Suppressor macrophage treated with lipopolysaccharide for 1 hour (primary cell): ENCODE results near the gene PCIF1.
"Not testable (repeated sequence)": the region's sequence is repeated elsewhere in the genome, so short reads cannot be mapped to it uniquely, and the experiment has no call there.

Experiments
- DNase-seq, 3 donors: peaks; one replicate each; pipeline ENCODE4 v3.0.0-alpha.2; 2020 to 2022

The PCIF1 gene

DNA sequence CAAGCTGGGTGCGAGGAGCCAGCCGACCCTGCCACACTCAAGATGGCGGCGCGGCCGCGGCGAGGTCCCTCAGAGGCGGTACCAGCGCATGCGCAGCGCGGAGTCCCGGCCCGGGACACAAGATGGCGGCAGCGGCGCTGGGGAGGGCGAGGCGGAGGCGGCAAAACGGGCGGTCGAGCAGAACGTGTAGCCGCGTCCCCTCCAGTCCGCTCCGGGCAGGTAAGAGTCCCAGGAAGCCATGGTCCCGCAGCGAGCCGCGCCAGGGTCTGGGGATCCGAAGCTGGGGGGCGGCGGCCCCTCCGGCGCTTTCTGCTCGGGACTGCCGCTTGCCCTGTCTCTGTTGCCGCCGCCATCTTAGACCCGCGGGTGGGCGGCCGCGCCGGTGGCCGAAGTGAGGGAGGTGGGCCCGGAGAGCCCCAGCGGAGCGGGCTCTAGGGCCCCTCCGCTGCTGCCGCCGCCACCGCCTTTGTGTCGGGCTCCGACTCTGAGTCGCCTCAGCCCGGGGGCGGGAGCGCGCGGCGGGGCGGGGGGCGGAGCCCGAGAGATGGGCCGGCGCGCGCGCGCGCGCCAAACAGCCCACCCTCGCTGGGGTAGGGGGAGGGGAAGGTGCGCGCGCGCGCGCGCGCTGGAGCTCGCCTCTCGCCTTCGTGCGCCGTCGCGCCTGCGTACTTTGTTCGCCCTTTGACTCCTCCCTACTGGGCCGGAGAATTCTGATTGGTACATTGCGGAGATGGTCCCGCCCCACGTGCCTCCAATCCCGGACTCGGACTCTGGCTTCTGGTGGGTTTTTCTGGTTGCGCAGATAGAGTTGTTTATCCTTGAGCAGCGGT lies at the start of gene PCIF1:
PCIF1 (plus strand) TSS at position 98 of the 830 bp plus-strand sequence. CDS start 4,317 bp downstream, outside the sequence.
- peak; percentile 99 to 100 (median 100) for DNase-seq

DNA sequence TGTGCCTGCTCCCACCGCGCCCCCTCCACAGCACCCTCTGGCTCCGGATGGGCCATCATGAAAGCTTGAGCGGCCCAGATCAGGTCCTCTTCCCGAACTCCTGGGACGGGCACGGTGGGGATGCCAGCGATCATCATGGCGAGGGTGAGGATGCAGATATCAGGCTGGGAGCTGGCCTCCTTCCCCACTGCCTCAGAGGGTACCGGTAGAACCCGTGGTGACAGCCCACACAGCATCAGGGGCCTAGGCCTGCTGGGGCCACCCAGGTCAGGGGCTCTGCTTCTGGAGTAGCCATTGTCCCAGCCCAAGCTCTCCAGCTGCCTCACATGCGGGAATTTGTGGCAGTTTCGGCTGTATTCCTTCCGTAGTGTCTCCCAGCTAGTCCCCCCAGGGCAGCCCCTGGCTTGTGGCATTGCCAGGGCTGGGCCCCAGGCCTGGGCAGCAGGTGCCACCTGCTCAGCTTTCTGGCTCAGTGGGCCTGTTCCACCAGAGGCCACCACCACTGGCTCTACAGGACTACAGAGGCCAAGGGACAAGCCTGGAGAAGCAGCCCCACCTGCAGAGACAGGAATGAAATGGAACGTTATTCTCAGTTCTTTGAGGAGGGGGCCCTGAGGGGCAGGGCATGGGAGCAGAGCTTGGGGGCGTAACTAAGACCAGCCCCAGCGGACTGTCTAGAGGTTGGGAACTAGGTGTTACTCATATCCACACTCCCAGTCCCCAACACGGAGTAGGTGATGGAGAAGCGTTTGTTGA lies 47.7 kb upstream of the PCIF1 start:
- no peak for DNase-seq

DNA sequence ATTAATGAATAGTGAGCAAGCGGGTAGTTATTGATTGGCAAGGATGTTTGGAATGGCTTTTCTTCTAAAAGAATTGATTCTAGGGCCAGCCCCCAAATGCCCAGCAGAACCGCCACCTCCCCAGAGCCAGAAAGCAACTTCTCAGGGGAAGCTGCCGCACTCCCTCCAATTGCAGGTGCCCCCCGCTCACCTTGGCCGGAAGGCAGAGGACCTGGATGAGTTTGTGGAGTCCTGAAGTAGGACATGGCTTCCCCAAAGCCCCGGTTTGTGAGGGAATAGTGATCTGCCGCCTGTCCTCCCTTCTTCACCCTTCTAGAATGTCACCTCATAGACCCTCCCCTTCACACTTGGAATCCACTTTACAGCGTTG lies 47.2 kb upstream of the PCIF1 start, which contains the start of gene SPATA25:
SPATA25 (minus strand) TSS at position 277 of the 370 bp plus-strand sequence; CDS start at position 245, 32 bp downstream.
- no peak for DNase-seq

DNA sequence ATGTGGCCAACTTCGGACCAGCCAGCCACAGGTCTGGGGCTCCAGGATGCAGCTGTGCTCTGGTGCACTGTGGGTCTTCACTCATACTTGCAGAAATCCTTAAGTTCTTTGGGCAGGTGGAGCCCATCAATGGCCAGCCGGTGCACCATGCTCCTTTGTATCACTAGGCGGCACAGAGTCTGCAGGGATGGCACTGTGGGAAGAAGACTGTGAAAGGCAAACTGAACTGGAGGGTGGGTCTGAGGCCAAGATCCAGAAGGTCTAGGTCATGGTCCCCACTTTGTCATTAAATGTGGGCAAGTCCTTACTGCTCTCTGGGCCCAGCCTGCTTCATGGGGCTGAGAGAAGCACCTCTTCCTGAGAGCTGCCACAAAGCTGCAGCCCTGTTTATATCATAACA lies 45.8 kb upstream of the PCIF1 start:
- DNase-seq, result no peak

DNA sequence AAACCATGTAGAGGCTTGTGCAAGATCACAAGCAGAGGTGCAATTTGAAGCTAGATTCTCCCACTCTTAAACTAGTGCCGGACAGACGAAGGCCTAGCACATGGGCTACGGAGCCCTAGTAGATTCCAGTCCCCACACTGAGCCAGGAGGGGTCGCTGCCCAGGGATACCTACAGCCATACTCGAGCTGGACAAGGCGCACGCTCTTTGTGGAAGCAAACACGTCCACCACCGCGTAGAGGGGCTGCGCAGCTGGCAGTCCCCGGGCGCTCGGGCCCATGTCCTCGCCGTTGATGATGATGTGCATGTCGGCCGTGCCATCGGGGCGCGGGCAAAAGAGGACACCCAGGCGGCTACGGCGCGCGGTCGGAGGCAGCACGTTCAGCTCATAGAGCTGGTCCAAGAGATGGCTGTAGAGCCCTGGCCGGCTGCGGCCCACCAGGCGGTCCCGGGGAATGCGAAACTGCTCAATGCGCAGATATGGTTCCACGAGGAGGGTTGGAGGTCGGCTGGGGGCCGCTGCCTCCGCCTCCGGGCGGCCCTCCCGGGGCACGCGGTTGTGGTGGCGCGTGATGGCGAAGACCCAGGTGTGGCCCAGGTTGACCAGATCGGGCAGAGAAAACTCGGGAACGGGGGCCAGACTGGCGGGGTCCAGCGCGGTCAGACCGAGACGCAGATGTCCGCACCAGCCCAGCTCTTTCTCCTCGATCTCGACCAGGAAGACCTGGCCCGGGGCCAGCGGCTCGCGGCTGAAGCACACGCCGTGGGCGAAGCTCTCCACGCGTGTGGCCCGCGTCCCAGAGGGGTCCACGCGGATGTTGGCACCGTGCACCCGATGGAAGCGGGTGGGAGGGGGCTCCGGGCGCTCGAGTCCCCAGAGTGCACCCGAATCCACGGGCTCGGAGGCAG lies 44.2 kb upstream of the PCIF1 start:
- DNase-seq, result peak; percentile 80 to 87 (median 83)

DNA sequence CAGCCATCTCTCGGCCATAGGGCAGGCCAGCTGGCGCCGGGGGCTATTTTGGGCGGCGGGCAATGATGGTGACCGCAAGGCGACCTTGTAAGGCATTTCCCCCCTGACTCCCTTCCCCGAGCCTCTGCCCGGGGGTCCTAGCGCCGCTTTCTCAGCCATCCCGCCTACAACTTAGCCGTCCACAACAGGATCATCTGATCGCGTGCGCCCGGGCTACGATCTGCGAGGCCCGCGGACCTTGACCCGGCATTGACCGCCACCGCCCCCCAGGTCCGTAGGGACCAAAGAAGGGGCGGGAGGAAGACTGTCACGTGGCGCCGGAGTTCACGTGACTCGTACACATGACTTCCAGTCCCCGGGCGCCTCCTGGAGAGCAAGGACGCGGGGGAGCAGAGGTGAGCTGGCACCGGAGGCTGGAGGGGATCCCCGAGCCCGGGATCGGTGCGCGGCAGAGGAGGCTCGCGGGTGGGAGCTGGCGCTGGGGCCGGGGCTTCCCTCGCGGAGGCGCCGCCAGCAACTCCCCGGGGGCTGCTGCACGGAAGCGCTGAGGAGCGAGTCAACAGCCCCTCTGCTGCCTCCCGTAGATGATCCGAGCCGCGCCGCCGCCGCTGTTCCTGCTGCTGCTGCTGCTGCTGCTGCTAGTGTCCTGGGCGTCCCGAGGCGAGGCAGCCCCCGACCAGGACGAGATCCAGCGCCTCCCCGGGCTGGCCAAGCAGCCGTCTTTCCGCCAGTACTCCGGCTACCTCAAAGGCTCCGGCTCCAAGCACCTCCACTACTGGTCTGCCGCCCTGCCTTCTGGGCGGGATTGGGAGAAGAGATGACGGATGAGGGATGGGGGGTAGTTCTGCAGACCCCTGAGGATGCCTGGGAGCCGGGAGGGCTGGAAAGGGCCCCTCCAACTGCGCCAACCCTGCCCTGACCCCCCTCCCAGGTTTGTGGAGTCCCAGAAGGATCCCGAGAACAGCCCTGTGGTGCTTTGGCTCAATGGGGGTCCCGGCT lies 43.2 kb upstream of the PCIF1 start, which contains the start of the genes CTSA and NEURL2:
CTSA (plus strand) TSS at position 351 of the 999 bp plus-strand sequence; CDS start at position 585, 234 bp downstream.
NEURL2 (minus strand) TSS at position 224 of the 999 bp plus-strand sequence; CDS start at position 7, 217 bp downstream.
- DNase-seq, result peak; percentile 77 to 88 (median 85)

DNA sequence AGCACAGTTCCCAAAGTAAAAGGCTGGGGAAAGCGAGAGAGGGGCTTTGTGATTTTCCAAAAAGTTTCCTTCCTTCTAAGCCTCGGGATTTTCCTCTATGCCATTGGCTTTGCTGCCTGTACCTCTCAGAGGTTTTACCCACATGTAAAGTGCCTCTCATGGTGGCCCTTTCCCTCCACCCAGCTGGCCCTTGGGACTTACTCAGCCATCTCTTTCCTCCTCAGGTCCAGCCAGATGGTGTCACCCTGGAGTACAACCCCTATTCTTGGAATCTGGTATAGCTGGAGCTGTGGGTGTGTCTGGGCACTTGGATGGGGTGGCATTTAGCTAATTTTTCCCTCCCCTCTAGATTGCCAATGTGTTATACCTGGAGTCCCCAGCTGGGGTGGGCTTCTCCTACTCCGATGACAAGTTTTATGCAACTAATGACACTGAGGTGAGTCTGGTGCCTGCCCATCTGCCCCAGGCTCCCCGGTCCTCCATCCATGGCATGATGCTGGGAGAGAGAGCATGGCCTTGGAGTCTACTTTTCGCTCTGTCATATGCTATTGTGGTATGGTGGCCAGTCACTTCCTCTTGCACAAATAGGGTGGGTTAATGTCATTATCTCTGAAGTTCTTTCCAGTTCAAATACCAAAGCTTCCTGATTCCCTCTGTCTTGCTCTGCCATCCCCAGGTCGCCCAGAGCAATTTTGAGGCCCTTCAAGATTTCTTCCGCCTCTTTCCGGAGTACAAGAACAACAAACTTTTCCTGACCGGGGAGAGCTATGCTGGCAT lies 42.2 kb upstream of the PCIF1 start:
- DNase-seq, result peak; percentile 59 to 63 (median 63)

DNA sequence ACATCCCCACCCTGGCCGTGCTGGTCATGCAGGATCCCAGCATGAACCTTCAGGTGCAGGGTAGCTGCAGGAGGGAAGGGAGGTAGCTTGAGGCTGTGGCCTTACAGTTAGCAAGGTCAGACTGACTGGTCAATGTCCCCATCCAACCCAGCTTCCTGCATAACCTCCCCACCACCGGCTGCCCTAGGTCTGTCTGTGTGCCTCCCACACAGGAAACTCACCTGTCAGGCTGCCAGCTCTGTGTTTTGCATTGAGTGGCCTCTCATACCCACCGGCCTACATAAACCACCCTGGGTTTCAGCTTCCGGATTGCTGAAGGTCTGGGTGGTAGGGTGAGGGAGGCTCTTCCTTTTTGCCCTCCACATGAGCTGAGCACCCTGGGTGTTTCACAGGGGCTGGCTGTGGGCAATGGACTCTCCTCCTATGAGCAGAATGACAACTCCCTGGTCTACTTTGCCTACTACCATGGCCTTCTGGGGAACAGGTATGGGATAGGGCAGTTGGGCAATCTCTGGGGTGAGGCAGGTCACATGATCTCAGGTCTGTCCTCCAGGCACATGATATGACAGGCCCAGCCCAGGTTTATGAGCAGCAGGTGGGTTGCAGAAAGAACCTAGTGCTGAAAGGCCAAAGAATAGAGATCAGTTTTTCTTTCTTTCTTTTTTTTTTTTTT lies 41.5 kb upstream of the PCIF1 start:
- no peak for DNase-seq

DNA sequence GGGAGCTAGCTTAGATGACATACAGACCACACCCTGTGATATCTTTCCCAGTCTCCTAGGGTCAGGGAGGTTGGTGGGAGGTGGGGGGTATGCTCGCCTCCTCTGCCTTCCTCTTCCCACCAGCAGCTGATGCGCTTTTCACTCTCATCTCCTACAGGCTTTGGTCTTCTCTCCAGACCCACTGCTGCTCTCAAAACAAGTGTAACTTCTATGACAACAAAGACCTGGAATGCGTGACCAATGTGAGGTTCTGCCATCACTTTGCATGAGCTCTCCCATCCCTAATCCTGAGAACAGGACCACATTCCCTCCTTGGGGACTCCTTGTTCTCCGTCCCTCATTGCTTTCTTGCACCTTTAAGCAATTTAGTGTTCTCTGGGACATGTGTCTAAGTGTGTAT lies 40.7 kb upstream of the PCIF1 start:
- DNase-seq, result no peak

DNA sequence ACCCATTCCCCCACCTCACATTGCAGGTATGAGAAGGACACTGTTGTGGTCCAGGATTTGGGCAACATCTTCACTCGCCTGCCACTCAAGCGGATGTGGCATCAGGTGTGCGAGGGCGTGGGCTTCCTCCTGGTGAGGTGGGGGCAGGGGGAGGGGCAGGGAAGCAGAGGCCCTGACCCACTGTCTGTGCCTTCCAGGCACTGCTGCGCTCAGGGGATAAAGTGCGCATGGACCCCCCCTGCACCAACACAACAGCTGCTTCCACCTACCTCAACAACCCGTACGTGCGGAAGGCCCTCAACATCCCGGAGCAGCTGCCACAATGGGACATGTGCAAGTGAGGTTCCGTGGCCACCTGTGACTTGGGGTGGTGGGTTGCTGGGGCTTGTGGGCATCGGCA lies 39.7 kb upstream of the PCIF1 start:
- DNase-seq, result no peak

DNA sequence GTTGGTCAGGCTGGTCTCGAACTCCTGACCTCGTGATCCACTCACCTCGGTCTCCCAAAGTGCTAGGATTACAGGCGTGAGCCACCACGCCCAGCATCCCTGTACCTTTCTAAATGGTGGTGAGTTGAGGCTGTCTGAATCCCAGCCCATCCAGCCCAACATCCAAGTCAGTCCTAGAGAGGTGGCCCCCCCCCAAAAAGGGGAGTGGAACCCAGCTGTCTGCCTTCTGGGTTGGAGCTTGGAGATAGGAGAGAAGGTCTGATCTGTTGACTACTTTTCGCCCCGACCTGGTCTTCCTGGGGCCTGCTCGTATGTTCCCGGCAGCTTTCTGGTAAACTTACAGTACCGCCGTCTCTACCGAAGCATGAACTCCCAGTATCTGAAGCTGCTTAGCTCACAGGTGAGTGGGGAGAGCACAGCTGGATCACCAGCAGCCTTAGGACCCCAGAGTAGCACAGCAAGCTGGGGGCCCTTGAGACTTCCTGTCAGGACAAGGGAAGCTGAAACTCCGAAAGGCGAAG lies 37.8 kb upstream of the PCIF1 start:
- no peak for DNase-seq

DNA sequence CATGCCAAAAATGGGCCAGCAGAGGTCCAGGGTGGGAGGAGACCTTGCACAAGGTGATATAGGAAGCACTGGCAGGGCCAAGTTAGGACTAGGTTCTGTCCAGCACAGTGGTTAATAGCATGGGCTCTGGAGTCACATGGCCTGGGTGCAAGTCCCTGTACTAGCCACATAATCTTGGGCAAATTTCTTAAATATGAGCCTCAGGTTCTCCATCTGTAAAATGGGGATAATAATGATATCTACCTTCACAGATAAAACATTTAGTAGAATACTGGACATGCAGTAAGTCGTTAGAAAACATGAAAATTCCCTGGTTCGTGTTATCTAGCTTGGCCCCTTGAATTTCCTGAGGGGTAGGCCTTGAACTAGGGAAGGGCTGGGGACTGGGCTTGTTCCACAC lies 37.2 kb upstream of the PCIF1 start:
- no peak for DNase-seq

DNA sequence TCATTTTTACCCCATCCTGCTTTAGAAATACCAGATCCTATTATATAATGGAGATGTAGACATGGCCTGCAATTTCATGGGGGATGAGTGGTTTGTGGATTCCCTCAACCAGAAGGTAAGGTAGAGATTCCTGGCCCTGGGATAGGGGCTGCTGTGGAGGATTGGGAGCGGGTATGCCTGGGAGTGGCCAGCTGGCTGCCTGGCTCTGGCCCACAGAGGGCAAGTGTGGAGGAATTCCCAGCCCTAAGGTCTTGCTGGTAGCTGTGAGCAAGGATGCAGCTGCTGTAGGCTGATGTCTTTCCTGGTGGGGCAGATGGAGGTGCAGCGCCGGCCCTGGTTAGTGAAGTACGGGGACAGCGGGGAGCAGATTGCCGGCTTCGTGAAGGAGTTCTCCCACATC lies 36.8 kb upstream of the PCIF1 start:
- no peak for DNase-seq

DNA sequence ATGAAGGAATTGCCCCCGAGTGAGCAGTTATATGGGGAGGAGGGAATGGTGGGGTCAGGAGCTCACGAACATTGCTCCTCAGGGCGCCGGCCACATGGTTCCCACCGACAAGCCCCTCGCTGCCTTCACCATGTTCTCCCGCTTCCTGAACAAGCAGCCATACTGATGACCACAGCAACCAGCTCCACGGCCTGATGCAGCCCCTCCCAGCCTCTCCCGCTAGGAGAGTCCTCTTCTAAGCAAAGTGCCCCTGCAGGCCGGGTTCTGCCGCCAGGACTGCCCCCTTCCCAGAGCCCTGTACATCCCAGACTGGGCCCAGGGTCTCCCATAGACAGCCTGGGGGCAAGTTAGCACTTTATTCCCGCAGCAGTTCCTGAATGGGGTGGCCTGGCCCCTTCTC lies 36.2 kb upstream of the PCIF1 start:
- DNase-seq, result no peak

DNA sequence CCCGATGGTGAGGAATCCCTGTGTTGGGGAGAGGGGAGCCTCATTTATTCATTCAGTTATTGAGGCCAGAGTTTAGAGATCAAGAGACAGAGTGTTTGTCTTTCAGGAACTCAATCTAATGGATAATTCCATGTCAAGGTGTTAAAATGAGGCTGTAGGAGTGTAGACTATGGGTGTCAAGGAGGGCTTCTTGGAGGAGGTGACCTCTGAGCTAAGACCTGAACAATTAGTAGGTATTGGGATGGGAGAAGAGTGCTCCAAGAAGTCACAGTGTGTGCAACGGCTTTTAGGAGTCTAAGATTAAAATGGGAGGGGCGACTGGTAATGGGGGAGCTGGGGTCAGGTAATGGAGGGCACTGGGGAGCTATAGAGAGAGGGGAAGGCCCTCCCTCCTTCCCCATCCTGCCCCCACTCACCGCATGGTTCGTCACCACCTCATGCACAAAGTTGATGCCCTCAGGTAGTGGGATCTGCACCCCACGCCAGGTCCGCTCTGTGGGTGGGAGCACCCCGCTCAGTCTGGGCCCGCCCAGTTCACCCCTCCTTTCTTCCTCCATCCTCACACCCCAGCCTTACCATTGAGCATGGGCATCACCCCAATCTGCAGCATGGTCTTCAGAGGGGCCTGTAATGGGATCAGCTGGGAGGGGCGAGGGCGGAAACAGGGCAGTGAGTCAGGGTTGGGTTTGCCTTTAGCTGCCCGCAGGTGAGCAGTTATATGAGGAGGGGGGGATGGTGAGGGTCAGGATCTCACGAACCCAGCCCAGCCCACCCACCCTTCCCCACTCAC lies 35.2 kb upstream of the PCIF1 start:
- no peak for DNase-seq

DNA sequence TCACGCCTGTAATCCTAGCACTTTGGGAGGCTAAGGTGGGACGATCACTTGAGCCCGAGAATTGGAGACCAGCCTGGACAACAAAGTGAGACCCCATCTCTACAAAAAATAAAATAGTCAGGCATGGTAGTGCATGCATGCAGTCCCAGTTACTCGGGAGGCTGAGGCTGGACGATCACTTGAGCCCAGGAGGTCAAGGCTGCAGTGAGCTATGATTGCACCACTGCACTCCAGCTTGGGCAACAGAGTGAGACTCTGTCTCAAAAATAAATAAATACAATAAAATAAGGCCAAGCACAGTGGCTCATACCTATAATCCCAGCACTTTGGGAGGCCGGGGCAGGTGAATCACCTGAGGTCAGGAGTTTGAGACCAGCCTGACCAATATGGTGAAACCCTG lies 33.2 kb upstream of the PCIF1 start:
- DNase-seq, result not testable (repeated sequence)

DNA sequence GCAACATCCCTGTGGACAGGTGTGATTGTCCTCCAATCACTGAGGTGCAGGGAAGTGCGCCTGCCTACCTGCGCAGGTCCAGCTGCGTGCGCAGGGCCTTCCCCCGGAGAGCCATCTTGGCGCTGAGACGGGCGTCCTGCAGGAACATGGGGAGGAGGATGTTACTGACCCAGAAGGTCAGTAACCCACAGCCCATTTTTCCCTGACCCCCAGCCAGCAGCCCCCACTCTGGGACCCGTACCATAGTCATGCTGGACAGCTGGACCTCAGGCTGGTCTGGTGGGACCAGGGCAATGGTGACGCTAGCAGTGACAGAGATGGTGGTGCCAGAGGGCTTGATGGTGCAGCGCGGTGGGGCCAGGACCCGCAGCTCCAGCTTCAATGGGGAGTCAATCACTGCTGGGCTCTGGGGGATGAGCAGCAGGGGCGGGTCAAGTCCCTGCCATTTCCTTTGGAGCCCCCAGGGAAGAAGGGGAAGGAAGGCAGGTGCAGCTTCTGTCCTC lies 32.2 kb upstream of the PCIF1 start:
- no peak for DNase-seq
